BE2C (cell line): ENCODE data around the gene YAP1.

Source experiments
- DNase-seq: peaks from one replicate; pipeline ENCODE4 v3.0.0-alpha.2; 2020
- H3K27me3 ChIP-seq: fragments of 250-450 bp; sonication (Bioruptor Pico); 2 replicates; pipeline ENCODE4 v1.5.1; 2020; ENCODE audit warnings: mild to moderate bottlenecking
- H3K36me3 ChIP-seq: fragments of 250-450 bp; sonication (Bioruptor Pico); 2 replicates; pipeline ENCODE4 v1.5.1; 2020; ENCODE audit warnings: mild to moderate bottlenecking
- H3K4me1 ChIP-seq: fragments of 250-450 bp; sonication (Bioruptor Pico); 2 replicates; pipeline ENCODE4 v1.5.1; 2020
- H3K4me3 ChIP-seq: 2 replicates; pipeline ENCODE4 v1.5.1; 2011; ENCODE audit warnings: low read depth, low read length
- H3K9me3 ChIP-seq: fragments of 250-450 bp; sonication (Bioruptor Pico); 2 replicates; pipeline ENCODE4 v1.5.1; 2020
- TF ChIP-seq, protein P1 (sequence below): IDR thresholded peaks from 2 replicates; pipeline ENCODE4 v1.5.1; 2012; ENCODE audit warnings: mild to moderate bottlenecking, low read depth, low read length

The YAP1 gene

GRCh38 chr11:102280245-102280833 lies 170.1 kb downstream of the YAP1 start:
- no peaks in the 10 kb centered on the region for H3K36me3 ChIP-seq
- H3K4me3 ChIP-seq: no peak overlapping the region
- no peak for DNase-seq
- H3K9me3 ChIP-seq: no peaks in the 10 kb centered on the region
- no peaks in the 10 kb centered on the region; the same call in 1 of the 2 replicates for H3K4me1 ChIP-seq
- no peaks in the 10 kb centered on the region for H3K27me3 ChIP-seq
- TF ChIP-seq, protein P1, sequence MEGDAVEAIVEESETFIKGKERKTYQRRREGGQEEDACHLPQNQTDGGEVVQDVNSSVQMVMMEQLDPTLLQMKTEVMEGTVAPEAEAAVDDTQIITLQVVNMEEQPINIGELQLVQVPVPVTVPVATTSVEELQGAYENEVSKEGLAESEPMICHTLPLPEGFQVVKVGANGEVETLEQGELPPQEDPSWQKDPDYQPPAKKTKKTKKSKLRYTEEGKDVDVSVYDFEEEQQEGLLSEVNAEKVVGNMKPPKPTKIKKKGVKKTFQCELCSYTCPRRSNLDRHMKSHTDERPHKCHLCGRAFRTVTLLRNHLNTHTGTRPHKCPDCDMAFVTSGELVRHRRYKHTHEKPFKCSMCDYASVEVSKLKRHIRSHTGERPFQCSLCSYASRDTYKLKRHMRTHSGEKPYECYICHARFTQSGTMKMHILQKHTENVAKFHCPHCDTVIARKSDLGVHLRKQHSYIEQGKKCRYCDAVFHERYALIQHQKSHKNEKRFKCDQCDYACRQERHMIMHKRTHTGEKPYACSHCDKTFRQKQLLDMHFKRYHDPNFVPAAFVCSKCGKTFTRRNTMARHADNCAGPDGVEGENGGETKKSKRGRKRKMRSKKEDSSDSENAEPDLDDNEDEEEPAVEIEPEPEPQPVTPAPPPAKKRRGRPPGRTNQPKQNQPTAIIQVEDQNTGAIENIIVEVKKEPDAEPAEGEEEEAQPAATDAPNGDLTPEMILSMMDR: no peak
